IMR-90 (cell line): Measurements from ENCODE around the gene WDR90. TPM values are rescaled to one million over a fixed set of nuclear protein-coding genes. Genes with fewer than 3 reads are reported as not detected.

Source experiments
- ATAC-seq: fragments of 200-7000 bp; cut with Tn5 transposase; 2 replicates; pipeline ENCODE4 v1.9.1; 2020; ENCODE audit warnings: low read depth, mild to moderate bottlenecking, moderate library complexity
- BruUV-seq: library from RNA; stranded (reverse); fragments of 400-500 nt; replicated peaks from 2 replicates; lab custom pipeline; 2021; lab: Mats Ljungman, UMichigan
- CTCF ChIA-PET: fragments of 300-600 bp; formaldehyde crosslinking; extraction: SDS; loops from one replicate; lab custom pipeline; 2021; ENCODE audit warnings: antibody characterized with exemption; lab: Yijun Ruan, JAX
- POLR2A ChIA-PET: fragments of 300-600 bp; sonication (Branson Sonifier 250); formaldehyde crosslinking; loops from one replicate; lab custom pipeline; 2022; ENCODE audit warnings: antibody characterized with exemption; ENCODE audit not compliant: unreplicated experiment; lab: Charles Lee
- DNase-seq: peaks from one replicate; pipeline ENCODE4 v3.0.0; 2013
- H2AFZ ChIP-seq: replicated peaks from 2 replicates; pipeline ENCODE3; 2013; ENCODE audit warnings: low read length, mild to moderate bottlenecking; ENCODE audit not compliant: poor library complexity
- H2AK5ac ChIP-seq: 2 replicates; pipeline ENCODE4 v1.6.1; 2013; ENCODE audit warnings: low read depth, low read length, inconsistent platforms
- H2AK9ac ChIP-seq: replicated peaks from 2 replicates; pipeline ENCODE3; 2013; ENCODE audit warnings: mild to moderate bottlenecking, low read depth, low read length, moderate library complexity; ENCODE audit not compliant: poor library complexity
- H2BK120ac ChIP-seq: 2 replicates; pipeline ENCODE4 v1.6.1; 2013; ENCODE audit warnings: low read depth, low read length, inconsistent platforms
- H2BK15ac ChIP-seq: 3 replicates; pipeline ENCODE4 v1.6.1; 2013; ENCODE audit warnings: low read depth, low read length, inconsistent platforms
- H2BK20ac ChIP-seq: 2 replicates; pipeline ENCODE4 v1.6.1; 2013; ENCODE audit warnings: low read depth, mild to moderate bottlenecking, inconsistent platforms, low read length, moderate library complexity
- H2BK5ac ChIP-seq: 2 replicates; pipeline ENCODE4 v1.6.1; 2013; ENCODE audit warnings: mild to moderate bottlenecking, low read depth, low read length, inconsistent platforms; ENCODE audit not compliant: poor library complexity, severe bottlenecking
- H3K14ac ChIP-seq: replicated peaks from 2 replicates; pipeline ENCODE4 v1.6.1; 2013; ENCODE audit warnings: low read depth, low read length, inconsistent platforms
- H3K18ac ChIP-seq: 2 replicates; pipeline ENCODE4 v1.6.1; 2013; ENCODE audit warnings: low read depth, low read length, control low read depth
- H3K23ac ChIP-seq: 2 replicates; pipeline ENCODE4 v1.6.1; 2013; ENCODE audit warnings: low read depth, low read length, inconsistent platforms
- H3K27ac ChIP-seq: 2 replicates; pipeline ENCODE4 v1.5.1; 2013; ENCODE audit warnings: mild to moderate bottlenecking, control low read depth, low read length; ENCODE audit not compliant: insufficient read depth
- H3K27me3 ChIP-seq: 2 replicates; pipeline ENCODE4 v1.6.1; 2013; ENCODE audit warnings: low read length; ENCODE audit not compliant: control insufficient read depth, insufficient read depth
- H3K36me3 ChIP-seq: 2 replicates; pipeline ENCODE4 v1.6.1; 2013; ENCODE audit warnings: low read length, mixed read lengths; ENCODE audit not compliant: control insufficient read depth, insufficient read depth
- H3K4ac ChIP-seq: 2 replicates; pipeline ENCODE4 v1.6.1; 2013; ENCODE audit warnings: low read depth, low read length, inconsistent platforms
- H3K4me1 ChIP-seq: 2 replicates; pipeline ENCODE4 v1.6.1; 2013; ENCODE audit warnings: low read length, mixed read lengths; ENCODE audit not compliant: control insufficient read depth, insufficient read depth
- H3K4me2 ChIP-seq: 2 replicates; pipeline ENCODE4 v1.6.1; 2013; ENCODE audit warnings: low read depth, mild to moderate bottlenecking, control low read depth, low read length, moderate library complexity
- H3K4me3 ChIP-seq: 2 replicates; pipeline ENCODE4 v1.5.1; 2013; ENCODE audit warnings: low read depth, mild to moderate bottlenecking, control low read depth, low read length, moderate library complexity; ENCODE audit not compliant: insufficient read depth
- H3K56ac ChIP-seq: 2 replicates; pipeline ENCODE4 v1.6.1; 2013; ENCODE audit warnings: low read length, inconsistent platforms; ENCODE audit not compliant: insufficient read depth; ENCODE audit errors: extremely low read depth
- H3K79me1 ChIP-seq, 2 experiments: 2 replicates each; pipeline ENCODE4 v1.6.1; 2013; ENCODE audit warnings: low read length in 2 of 2, inconsistent platforms in 1 of 2, low read depth in 1 of 2
- H3K9ac ChIP-seq: 2 replicates; pipeline ENCODE4 v1.6.1; 2013; ENCODE audit warnings: low read depth, low read length, control low read depth
- H3K9me1 ChIP-seq: 2 replicates; pipeline ENCODE4 v1.6.1; 2013; ENCODE audit warnings: low read length, inconsistent platforms; ENCODE audit not compliant: insufficient read depth
- H3K9me3 ChIP-seq: 2 replicates; pipeline ENCODE4 v1.6.1; 2013; ENCODE audit warnings: low read length; ENCODE audit not compliant: control insufficient read depth, insufficient read depth
- H4K20me1 ChIP-seq: 2 replicates; pipeline ENCODE4 v1.6.1; 2013; ENCODE audit warnings: low read length, inconsistent platforms; ENCODE audit not compliant: insufficient read depth
- H4K5ac ChIP-seq: 2 replicates; pipeline ENCODE4 v1.6.1; 2013; ENCODE audit warnings: mild to moderate bottlenecking, low read depth, low read length, control low read depth
- H4K8ac ChIP-seq, 2 experiments: 2 replicates each; pipeline ENCODE4 v1.6.1; 2013; ENCODE audit warnings: low read depth in 2 of 2, low read length in 2 of 2, control low read depth in 1 of 2, inconsistent platforms in 1 of 2
- H4K91ac ChIP-seq: 2 replicates; pipeline ENCODE4 v1.6.1; 2013; ENCODE audit warnings: low read depth, low read length, inconsistent platforms; ENCODE audit not compliant: insufficient read depth
- BHLHE40 ChIP-seq: fragments of 150-350 bp; IDR thresholded peaks from 2 replicates; pipeline ENCODE4 v1.6.1; 2016; ENCODE audit warnings: mild to moderate bottlenecking, low read depth, low read length
- CEBPB ChIP-seq: IDR thresholded peaks from 2 replicates; pipeline ENCODE4 v1.6.1; 2012; ENCODE audit warnings: low read depth, low read length, improper control_type of control experiment
- CHD1 ChIP-seq: IDR thresholded peaks from 2 replicates; pipeline ENCODE4 v1.6.1; 2012; ENCODE audit warnings: low read depth, low read length, improper control_type of control experiment
- CTCF ChIP-seq: conservative IDR thresholded peaks from 2 replicates; pipeline ENCODE4 v1.5.1; 2012; ENCODE audit warnings: mild to moderate bottlenecking, low read depth, low read length, improper control_type of control experiment
- ELK1 ChIP-seq: fragments of 150-350 bp; IDR thresholded peaks from 2 replicates; pipeline ENCODE4 v1.6.1; 2016; ENCODE audit warnings: low read depth, mild to moderate bottlenecking, low read length, moderate library complexity, borderline replicate concordance
- FOS ChIP-seq: fragments of 150-350 bp; IDR thresholded peaks from 2 replicates; pipeline ENCODE4 v1.6.1; 2016; ENCODE audit warnings: low read depth, low read length
- MAFK ChIP-seq: IDR thresholded peaks from 2 replicates; pipeline ENCODE4 v1.6.1; 2012; ENCODE audit warnings: low read depth, low read length, improper control_type of control experiment
- MXI1 ChIP-seq: IDR thresholded peaks from 2 replicates; pipeline ENCODE4 v1.6.1; 2012; ENCODE audit warnings: low read depth, mild to moderate bottlenecking, low read length, moderate library complexity, borderline replicate concordance
- NFE2L2 ChIP-seq: fragments of 150-350 bp; IDR thresholded peaks from 2 replicates; pipeline ENCODE4 v1.6.1; 2016; ENCODE audit warnings: low read depth, mild to moderate bottlenecking, low read length
- POLR2A ChIP-seq: IDR thresholded peaks from 2 replicates; pipeline ENCODE4 v1.6.1; 2012; ENCODE audit warnings: mild to moderate bottlenecking, low read depth, low read length
- RAD21 ChIP-seq: IDR thresholded peaks from 2 replicates; pipeline ENCODE4 v1.6.1; 2012; ENCODE audit warnings: low read length, improper control_type of control experiment
- RCOR1 ChIP-seq: IDR thresholded peaks from 2 replicates; pipeline ENCODE4 v1.6.1; 2012; ENCODE audit warnings: mild to moderate bottlenecking, low read length, improper control_type of control experiment; ENCODE audit not compliant: insufficient replicate concordance
- SMC3 ChIP-seq: fragments of 150-350 bp; IDR thresholded peaks from 2 replicates; pipeline ENCODE4 v1.6.1; 2016; ENCODE audit warnings: low read depth, mild to moderate bottlenecking, antibody characterized with exemption, low read length, moderate library complexity
- WGBS, 2 experiments: methylation state at CpG; one replicate each; pipeline versions ENCODE4 v1.1.5 to v1.1.7; 2013; ENCODE audit warnings: missing lambda C conversion rate in 2 of 2; ENCODE audit not compliant: insufficient read length in 1 of 2; ENCODE audit errors: extremely low coverage in 2 of 2; 5-methylcytosine and 5-hydroxymethylcytosine counted together
- dilution Hi-C: fragments of 300-500 bp; cut with HindIII; formaldehyde crosslinking; loops from one replicate; pipeline ENCODE4 v1.14.3; 2018; ENCODE audit warnings: low sequenced_read_pairs; ENCODE audit not compliant: unreplicated experiment
- in situ Hi-C: fragments of 300-500 bp; cut with MboI; formaldehyde crosslinking; loops from 3 replicates; pipeline ENCODE4 v1.14.3; 2019; ENCODE audit warnings: low sequenced_read_pairs, inconsistent platforms, mixed read lengths
- intact Hi-C: fragments of 100-400 bp; cut with micrococcal nuclease; formaldehyde crosslinking; loops from 2 replicates; pipeline ENCODE4 v1.10.0; 2022
- polyA plus RNA-seq, 3 experiments: library from polyadenylated mRNA; depleted of rRNA; stranded (reverse); fragments of >200 nt; gene quantifications; 2 replicates each; pipeline ENCODE4 v1.2.3, GENCODE V29; 2012; ENCODE audit warnings: low replicate concordance in 1 of 3
- total RNA-seq: library from RNA; depleted of rRNA; stranded (reverse); fragments of >200 nt; gene quantifications from 2 replicates; pipeline ENCODE4 v1.2.3, GENCODE V29; 2012
- TF ChIP-seq, protein P1 (sequence below): fragments of 150-350 bp; IDR thresholded peaks from 2 replicates; pipeline ENCODE4 v1.6.1; 2017; ENCODE audit warnings: mild to moderate bottlenecking, antibody characterized with exemption, low read length, low read depth

WDR90 gene
- total and polyA plus RNA-seq, 2 of the 4 experiments (the other 2 are of a cell fraction), result 1.4 to 18.7 TPM

DNA sequence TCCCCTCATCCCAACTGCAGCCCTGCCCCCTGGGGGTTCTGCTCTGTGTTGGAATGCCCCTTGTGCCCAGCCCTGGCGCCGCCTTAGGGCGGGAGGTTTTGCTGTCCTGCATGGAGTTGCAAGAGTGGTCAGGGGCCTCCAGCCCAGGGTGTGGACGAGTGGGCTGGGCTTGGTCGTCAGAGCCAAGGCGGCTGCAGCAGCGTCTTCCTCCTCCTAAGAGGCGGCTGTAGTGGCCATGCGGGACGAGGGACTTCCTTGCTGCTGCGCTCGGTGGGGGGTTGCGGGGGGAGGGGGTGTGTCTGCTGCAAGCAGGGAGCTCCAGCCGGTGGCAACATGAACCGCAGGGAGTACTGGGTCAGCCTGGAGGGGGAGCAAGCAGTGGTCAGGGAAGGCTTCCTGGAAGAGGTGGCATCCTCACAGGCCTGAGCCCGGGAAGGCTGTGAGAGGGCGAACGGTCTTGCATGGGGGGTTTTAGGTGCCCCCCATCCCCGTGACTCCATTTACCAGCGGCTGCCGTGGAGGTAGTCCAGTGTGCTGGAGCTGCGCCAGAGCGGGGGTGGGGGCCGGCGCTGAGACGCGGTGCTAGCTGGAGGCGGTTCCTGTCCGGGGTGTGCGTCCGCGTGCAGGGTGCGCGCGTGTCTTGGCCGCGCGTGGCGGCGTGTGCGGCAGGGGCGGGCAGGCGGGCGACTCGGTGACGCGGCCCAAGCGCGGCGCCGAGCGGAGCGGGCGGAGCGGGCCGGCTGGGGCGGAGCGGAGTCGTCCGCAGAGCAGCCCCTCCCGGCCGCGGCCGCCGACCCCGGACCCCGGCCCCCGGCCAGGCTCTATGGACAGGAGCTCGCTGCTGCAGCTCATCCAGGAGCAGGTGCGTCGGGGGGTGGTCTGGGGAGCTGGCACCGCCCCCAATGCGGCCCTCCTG is 26.1 kb downstream of the WDR90 start, which contains the start of gene RHBDL1:
Gene RHBDL1, plus strand, starts transcription at position 704 of the 916 bp plus-strand sequence. Its CDS starts 120 bp downstream, at position 824.
- ChIA-PET CTCF (no interaction called here), POLR2A (no interaction called here)
- ATAC-seq (peak; percentile 5), DNase-seq (peak; percentile 42)
- Histone ChIP-seq H4K91ac (no peak within 1 kb of the TSS), H2BK120ac (no peak within 1 kb of the TSS), H2BK20ac (no peak within 1 kb of the TSS), H4K5ac (0 out of 2 replicates have a peak within 1 kb of the TSS, but pooled peaks have one; percentile 11), H2AFZ (peak within 1 kb of the TSS; percentile 89), H3K9me1 (peaks cover 9% of the 10 kb centered on the region; the same call in 1 of the 2 replicates), H3K18ac (no peak within 1 kb of the TSS), H3K14ac (no peak within 1 kb of the TSS), H3K36me3 (peaks cover 38% of the 10 kb centered on the region), H3K56ac (no peak within 1 kb of the TSS), H3K27ac (no peak within 1 kb of the TSS), H2AK9ac (peak within 1 kb of the TSS; percentile 90), H3K9ac (no peak within 1 kb of the TSS), H3K4me1 (peaks cover 8% of the 10 kb centered on the region; the same call in 1 of the 2 replicates), H2BK5ac (no peak within 1 kb of the TSS), H2AK5ac (no peak within 1 kb of the TSS; the same call in 1 of the 2 replicates), H4K20me1 (peaks cover 16% of the 10 kb centered on the region), H3K4ac (0 out of 2 replicates have a peak within 1 kb of the TSS, but pooled peaks have one; percentile 56), H3K27me3 (no peaks in the 10 kb centered on the region), H3K23ac (no peak within 1 kb of the TSS), H3K4me2 (peak within 1 kb of the TSS; percentile 90), H3K4me3 (peak within 1 kb of the TSS; percentile 50), H3K79me1 (peaks cover 0 to 25% of the 10 kb centered on the region in 2 experiments; a peak in 1 of 4 replicates), H4K8ac (no peak within 1 kb of the TSS), H3K9me3 (no peaks in the 10 kb centered on the region), H2BK15ac (no peak within 1 kb of the TSS)
- in situ Hi-C loops (no loop called here), dilution Hi-C loops (no loop called here), intact Hi-C loops (no loop called here)
- WGBS, 2 experiments, result 4% methylated on average over 34 of the region's 73 CpGs; no CpG with 5 or more reads in 1 of the 2 experiments
- BruUV-seq, result no TSS peak
- no peak for TF ChIP-seq POLR2A
- TF ChIP-seq ELK1, result no peak
- TF ChIP-seq RAD21, result no peak
- 0 out of 2 replicates have a peak, but pooled peaks have one; percentile 28 for TF ChIP-seq BHLHE40
- TF ChIP-seq, protein P1, sequence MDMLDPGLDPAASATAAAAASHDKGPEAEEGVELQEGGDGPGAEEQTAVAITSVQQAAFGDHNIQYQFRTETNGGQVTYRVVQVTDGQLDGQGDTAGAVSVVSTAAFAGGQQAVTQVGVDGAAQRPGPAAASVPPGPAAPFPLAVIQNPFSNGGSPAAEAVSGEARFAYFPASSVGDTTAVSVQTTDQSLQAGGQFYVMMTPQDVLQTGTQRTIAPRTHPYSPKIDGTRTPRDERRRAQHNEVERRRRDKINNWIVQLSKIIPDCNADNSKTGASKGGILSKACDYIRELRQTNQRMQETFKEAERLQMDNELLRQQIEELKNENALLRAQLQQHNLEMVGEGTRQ, result no peak
- no peak for TF ChIP-seq CEBPB
- no peak for TF ChIP-seq CHD1
- TF ChIP-seq MXI1, result peak; percentile 54; the same call in 1 of the 2 replicates
- TF ChIP-seq SMC3, result no peak
- no peak for TF ChIP-seq NFE2L2
- no peak for TF ChIP-seq RCOR1
- TF ChIP-seq CTCF, result no peak
- TF ChIP-seq FOS, result no peak
- TF ChIP-seq MAFK, result no peak
